A673 (cell line): Measurements from ENCODE around the gene WBP2. TPM values are rescaled to one million over a fixed set of nuclear protein-coding genes. Genes with fewer than 3 reads are reported as not detected.

ENCODE experiments used
- BruUV-seq: library from RNA; stranded (reverse); fragments of 400-500 nt; replicated peaks from 2 replicates; lab custom pipeline; 2021; lab: Mats Ljungman, UMichigan
- CTCF ChIA-PET: fragments of 300-600 bp; sonication (Branson Sonifier 250); formaldehyde crosslinking; loops from one replicate; lab custom pipeline; 2022; ENCODE audit warnings: antibody characterized with exemption; lab: Charles Lee
- POLR2A ChIA-PET: fragments of 300-600 bp; sonication (Branson Sonifier 250); formaldehyde crosslinking; loops from one replicate; lab custom pipeline; 2022; ENCODE audit warnings: antibody characterized with exemption; ENCODE audit not compliant: low non-redundant PET; lab: Charles Lee
- DNase-seq: peaks from one replicate; pipeline ENCODE4 v3.0.0-alpha.2; 2015; ENCODE audit warnings: low spot score
- H3K27ac ChIP-seq: fragments of 200-600 bp; sonication (generic); 2 replicates; pipeline ENCODE4 v1.5.1; 2016; ENCODE audit warnings: mixed run types, low read depth, mild to moderate bottlenecking, mixed read lengths, antibody characterized with exemption, low read length; ENCODE audit not compliant: poor library complexity, severe bottlenecking
- H3K27me3 ChIP-seq: fragments of 200-600 bp; sonication (generic); replicated peaks from 2 replicates; pipeline ENCODE4 v1.6.1; 2017; ENCODE audit warnings: mixed run types, low read depth, mild to moderate bottlenecking, mixed read lengths, antibody characterized with exemption, low read length; ENCODE audit not compliant: insufficient read depth, poor library complexity
- H3K36me3 ChIP-seq: fragments of 200-600 bp; sonication (generic); 2 replicates; pipeline ENCODE4 v1.6.1; 2016; ENCODE audit warnings: mixed run types, mild to moderate bottlenecking, mixed read lengths, antibody characterized with exemption, low read length; ENCODE audit not compliant: insufficient read depth, poor library complexity, severe bottlenecking
- H3K4me1 ChIP-seq: fragments of 200-600 bp; sonication (generic); 2 replicates; pipeline ENCODE4 v1.6.1; 2017; ENCODE audit warnings: mixed run types, mild to moderate bottlenecking, mixed read lengths, antibody characterized with exemption, low read length; ENCODE audit not compliant: insufficient read depth, poor library complexity, severe bottlenecking
- H3K4me3 ChIP-seq: fragments of 200-600 bp; sonication (generic); 2 replicates; pipeline ENCODE4 v1.5.1; 2016; ENCODE audit warnings: low read depth, mixed run types, mild to moderate bottlenecking, mixed read lengths, low read length; ENCODE audit not compliant: poor library complexity, severe bottlenecking
- H3K9me3 ChIP-seq: fragments of 200-600 bp; sonication (generic); 2 replicates; pipeline ENCODE4 v1.6.1; 2016; ENCODE audit warnings: mixed run types, low read depth, mild to moderate bottlenecking, mixed read lengths, antibody characterized with exemption, low read length; ENCODE audit not compliant: poor library complexity, severe bottlenecking
- CTCF ChIP-seq: fragments of 300-800, 200-600 bp; sonication (generic); conservative IDR thresholded peaks from 2 replicates; pipeline ENCODE4 v1.5.1; 2017; ENCODE audit warnings: low read depth, mild to moderate bottlenecking, antibody characterized with exemption, low read length, moderate library complexity, mixed read lengths
- EZH2 ChIP-seq: fragments of 200-600 bp; sonication (generic); IDR thresholded peaks from 2 replicates; pipeline ENCODE4 v1.6.1; 2017; ENCODE audit warnings: borderline replicate concordance, low read depth, mild to moderate bottlenecking, mixed read lengths, antibody characterized with exemption, low read length; ENCODE audit not compliant: poor library complexity, severe bottlenecking
- intact Hi-C: fragments of 100-400 bp; cut with micrococcal nuclease; formaldehyde crosslinking; loops from one replicate; pipeline ENCODE4 v1.10.0; 2022; ENCODE audit not compliant: unreplicated experiment
- total RNA-seq: library from RNA; stranded (reverse); gene quantifications from 2 replicates; pipeline ENCODE4 v1.2.3, GENCODE V29; 2021

WBP2 gene
- total RNA-seq, 1 experiment from 2014 or later: 70.3 TPM

DNA sequence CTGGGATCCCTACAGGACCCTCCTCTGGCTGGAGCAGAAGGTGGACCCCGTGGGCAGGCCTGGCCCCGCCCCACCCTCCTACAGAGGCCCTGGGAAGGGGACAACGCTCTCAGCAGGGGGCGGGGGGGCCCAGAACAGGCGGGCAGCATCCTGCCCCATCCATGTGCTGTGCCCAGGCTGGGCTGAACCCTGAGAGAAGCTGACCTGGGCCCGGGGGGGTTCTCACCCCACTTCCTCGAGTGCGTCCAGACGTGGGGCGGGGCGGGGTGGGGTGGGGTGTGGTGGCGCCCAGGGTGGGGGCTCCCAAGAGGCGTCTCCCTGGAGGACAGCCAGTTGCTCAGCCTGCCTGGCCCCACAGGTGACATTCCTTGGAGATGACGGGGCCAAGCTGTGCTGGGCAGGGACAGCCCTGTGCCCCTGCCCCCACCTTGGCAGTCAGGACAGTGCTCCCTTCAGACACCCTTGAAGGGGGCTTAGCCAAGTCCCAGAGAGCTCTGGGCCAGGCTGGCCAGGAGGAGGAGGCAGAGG, 10.5 kb downstream of the WBP2 start:
- intact Hi-C loops: no loop called here
- TF ChIP-seq EZH2: no peak
- no peak for TF ChIP-seq CTCF
- no peaks in the 10 kb centered on the region for H3K9me3 ChIP-seq
- no peak overlapping the region for H3K4me3 ChIP-seq
- H3K36me3 ChIP-seq: peaks cover 28% of the 10 kb centered on the region
- H3K4me1 ChIP-seq: no peaks in the 10 kb centered on the region
- no peak for DNase-seq
- ChIA-PET POLR2A (no interaction called here), CTCF (no interaction called here)
- no TSS peak for BruUV-seq
- no peaks in the 10 kb centered on the region for H3K27me3 ChIP-seq
- no peak overlapping the region for H3K27ac ChIP-seq

- Histone ChIP-seq H3K9me3 (no peaks in the 10 kb centered on the region), H3K4me1 (no peaks in the 10 kb centered on the region), H3K36me3 (peaks cover 21% of the 10 kb centered on the region), H3K27me3 (no peaks in the 10 kb centered on the region), H3K4me3 (no peak within 1 kb of the TSS), H3K27ac (no peak within 1 kb of the TSS)
- ChIA-PET POLR2A (no interaction called here), CTCF (interaction anchor here (0.6 kb wide), 1 partner anchor 97 kb away, joined by 3 read pairs; no protein-coding TSS in a partner anchor)
- intact Hi-C loops: no loop called here
- BruUV-seq: no TSS peak
- no peak for DNase-seq
- TF ChIP-seq CTCF (no peak), EZH2 (no peak)
Measured at GRCh38 chr17:75843577-75844529, 11.3 kb downstream of the WBP2 start, which contains the start of gene UNC13D. TSS of gene UNC13D (minus strand) at chr17:75844404. CDS start at chr17:75844337, 67 bp downstream.

- intact Hi-C loops: no loop called here
- DNase-seq: no peak
- TF ChIP-seq EZH2 (no peak), CTCF (no peak)
- CTCF ChIA-PET: interaction anchor here (0.6 kb wide), 1 partner anchor 98 kb away, joined by 3 read pairs; no protein-coding TSS in a partner anchor
- Histone ChIP-seq H3K4me3 (no peak overlapping the region), H3K27ac (no peak overlapping the region), H3K9me3 (no peaks in the 10 kb centered on the region), H3K27me3 (no peaks in the 10 kb centered on the region), H3K36me3 (peaks cover 14% of the 10 kb centered on the region), H3K4me1 (no peaks in the 10 kb centered on the region)
- no TSS peak for BruUV-seq
- POLR2A ChIA-PET: no interaction called here
Measured at GRCh38 chr17:75842963-75843576, 12.1 kb downstream of the WBP2 start.
